HL-60 (cell line): ENCODE measurements around the gene IL1RAPL2.

Experiments used
- DNase-seq, 2 experiments: peaks; one replicate each; pipeline ENCODE4 v3.0.0-alpha.2; 2010 to 2020; ENCODE audit warnings: low read depth in 1 of 2, low spot score in 1 of 2
- H3K27ac ChIP-seq: fragments of 250-450 bp; sonication (Bioruptor Pico); replicated peaks from 2 replicates; pipeline ENCODE4 v1.5.1; 2020; ENCODE audit warnings: mild to moderate bottlenecking, moderate library complexity
- H3K27me3 ChIP-seq: fragments of 250-450 bp; sonication (Bioruptor Pico); 2 replicates; pipeline ENCODE4 v1.5.1; 2021; ENCODE audit warnings: mild to moderate bottlenecking, moderate library complexity; ENCODE audit not compliant: insufficient read depth, poor library complexity, severe bottlenecking
- H3K4me3 ChIP-seq: replicated peaks from 2 replicates; pipeline ENCODE4 v1.5.1; 2011; ENCODE audit warnings: mild to moderate bottlenecking, control low read depth, low read length; ENCODE audit not compliant: insufficient read depth
- GABPA ChIP-seq: IDR thresholded peaks from 2 replicates; pipeline ENCODE4 v1.6.1; 2012; ENCODE audit warnings: low read depth
- POLR2AphosphoS5 ChIP-seq: IDR thresholded peaks from 2 replicates; pipeline ENCODE4 v1.6.1; 2012; ENCODE audit warnings: low read depth
- SPI1 ChIP-seq: IDR thresholded peaks from 2 replicates; pipeline ENCODE4 v1.6.1; 2012; ENCODE audit warnings: low read depth, mild to moderate bottlenecking, borderline replicate concordance
- TF ChIP-seq, protein P1 (sequence below): IDR thresholded peaks from 2 replicates; pipeline ENCODE4 v1.6.1; 2012; ENCODE audit warnings: low read depth; ENCODE audit not compliant: insufficient replicate concordance
- TF ChIP-seq, protein P2 (sequence below): IDR thresholded peaks from one replicate; pipeline ENCODE4 v1.5.1; 2011; ENCODE audit warnings: low read length, control low read depth, inconsistent platforms; ENCODE audit not compliant: insufficient read depth

Gene IL1RAPL2

GRCh38 chrX:104665691-104666090, 99.7 kb downstream of the IL1RAPL2 start:
- TF ChIP-seq SPI1: no peak
- TF ChIP-seq, protein P1, sequence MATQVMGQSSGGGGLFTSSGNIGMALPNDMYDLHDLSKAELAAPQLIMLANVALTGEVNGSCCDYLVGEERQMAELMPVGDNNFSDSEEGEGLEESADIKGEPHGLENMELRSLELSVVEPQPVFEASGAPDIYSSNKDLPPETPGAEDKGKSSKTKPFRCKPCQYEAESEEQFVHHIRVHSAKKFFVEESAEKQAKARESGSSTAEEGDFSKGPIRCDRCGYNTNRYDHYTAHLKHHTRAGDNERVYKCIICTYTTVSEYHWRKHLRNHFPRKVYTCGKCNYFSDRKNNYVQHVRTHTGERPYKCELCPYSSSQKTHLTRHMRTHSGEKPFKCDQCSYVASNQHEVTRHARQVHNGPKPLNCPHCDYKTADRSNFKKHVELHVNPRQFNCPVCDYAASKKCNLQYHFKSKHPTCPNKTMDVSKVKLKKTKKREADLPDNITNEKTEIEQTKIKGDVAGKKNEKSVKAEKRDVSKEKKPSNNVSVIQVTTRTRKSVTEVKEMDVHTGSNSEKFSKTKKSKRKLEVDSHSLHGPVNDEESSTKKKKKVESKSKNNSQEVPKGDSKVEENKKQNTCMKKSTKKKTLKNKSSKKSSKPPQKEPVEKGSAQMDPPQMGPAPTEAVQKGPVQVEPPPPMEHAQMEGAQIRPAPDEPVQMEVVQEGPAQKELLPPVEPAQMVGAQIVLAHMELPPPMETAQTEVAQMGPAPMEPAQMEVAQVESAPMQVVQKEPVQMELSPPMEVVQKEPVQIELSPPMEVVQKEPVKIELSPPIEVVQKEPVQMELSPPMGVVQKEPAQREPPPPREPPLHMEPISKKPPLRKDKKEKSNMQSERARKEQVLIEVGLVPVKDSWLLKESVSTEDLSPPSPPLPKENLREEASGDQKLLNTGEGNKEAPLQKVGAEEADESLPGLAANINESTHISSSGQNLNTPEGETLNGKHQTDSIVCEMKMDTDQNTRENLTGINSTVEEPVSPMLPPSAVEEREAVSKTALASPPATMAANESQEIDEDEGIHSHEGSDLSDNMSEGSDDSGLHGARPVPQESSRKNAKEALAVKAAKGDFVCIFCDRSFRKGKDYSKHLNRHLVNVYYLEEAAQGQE: no peak
- no peak for TF ChIP-seq GABPA
- no peak for TF ChIP-seq POLR2AphosphoS5
- TF ChIP-seq, protein P2, sequence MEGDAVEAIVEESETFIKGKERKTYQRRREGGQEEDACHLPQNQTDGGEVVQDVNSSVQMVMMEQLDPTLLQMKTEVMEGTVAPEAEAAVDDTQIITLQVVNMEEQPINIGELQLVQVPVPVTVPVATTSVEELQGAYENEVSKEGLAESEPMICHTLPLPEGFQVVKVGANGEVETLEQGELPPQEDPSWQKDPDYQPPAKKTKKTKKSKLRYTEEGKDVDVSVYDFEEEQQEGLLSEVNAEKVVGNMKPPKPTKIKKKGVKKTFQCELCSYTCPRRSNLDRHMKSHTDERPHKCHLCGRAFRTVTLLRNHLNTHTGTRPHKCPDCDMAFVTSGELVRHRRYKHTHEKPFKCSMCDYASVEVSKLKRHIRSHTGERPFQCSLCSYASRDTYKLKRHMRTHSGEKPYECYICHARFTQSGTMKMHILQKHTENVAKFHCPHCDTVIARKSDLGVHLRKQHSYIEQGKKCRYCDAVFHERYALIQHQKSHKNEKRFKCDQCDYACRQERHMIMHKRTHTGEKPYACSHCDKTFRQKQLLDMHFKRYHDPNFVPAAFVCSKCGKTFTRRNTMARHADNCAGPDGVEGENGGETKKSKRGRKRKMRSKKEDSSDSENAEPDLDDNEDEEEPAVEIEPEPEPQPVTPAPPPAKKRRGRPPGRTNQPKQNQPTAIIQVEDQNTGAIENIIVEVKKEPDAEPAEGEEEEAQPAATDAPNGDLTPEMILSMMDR: no peak
- Histone ChIP-seq H3K27ac (no peak overlapping the region), H3K4me3 (no peak overlapping the region), H3K27me3 (peaks cover 4% of the 10 kb centered on the region)
- DNase-seq: no peak

DNA sequence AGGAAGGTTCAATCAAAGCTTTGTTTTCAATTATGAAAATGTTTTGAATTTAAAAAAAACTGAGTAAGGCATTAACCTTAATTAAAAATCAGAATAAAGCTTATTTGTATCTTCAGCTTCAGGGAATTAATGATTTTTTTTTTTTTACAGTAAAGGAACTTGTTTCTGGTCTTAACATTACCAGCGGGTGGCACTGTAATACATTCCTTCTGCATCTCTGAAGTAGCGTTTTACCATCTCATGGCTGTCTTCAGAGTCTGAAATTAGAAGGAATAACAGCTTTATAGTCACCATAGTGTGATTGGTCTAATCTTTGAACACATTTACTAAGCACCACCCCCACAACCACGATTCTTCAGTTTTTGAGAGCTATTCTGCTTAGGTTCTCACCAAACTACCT, 102.6 kb downstream of the IL1RAPL2 start:
- Histone ChIP-seq H3K27ac (no peak overlapping the region), H3K27me3 (peaks cover 4% of the 10 kb centered on the region), H3K4me3 (no peak overlapping the region)
- DNase-seq: no peak
- no peak for TF ChIP-seq POLR2AphosphoS5
- no peak for TF ChIP-seq SPI1
- TF ChIP-seq, protein P1: no peak
- TF ChIP-seq, protein P2: no peak
- TF ChIP-seq GABPA: no peak

- peaks cover 4% of the 10 kb centered on the region for H3K27me3 ChIP-seq
- no peak overlapping the region for H3K4me3 ChIP-seq
- no peak for TF ChIP-seq GABPA
- TF ChIP-seq, protein P1: no peak
- no peak for TF ChIP-seq POLR2AphosphoS5
- no peak for TF ChIP-seq SPI1
- TF ChIP-seq, protein P2: no peak
- DNase-seq: no peak
- no peak overlapping the region for H3K27ac ChIP-seq
Measured at GRCh38 chrX:104669063-104669462, 103.1 kb downstream of the IL1RAPL2 start.
